ENCODE measurements around the gene ADGRL3.
"Not testable (repeated sequence)": the region's sequence is repeated elsewhere in the genome, so short reads cannot be mapped to it uniquely, and the experiment has no call there.

ADGRL3 gene

DNA sequence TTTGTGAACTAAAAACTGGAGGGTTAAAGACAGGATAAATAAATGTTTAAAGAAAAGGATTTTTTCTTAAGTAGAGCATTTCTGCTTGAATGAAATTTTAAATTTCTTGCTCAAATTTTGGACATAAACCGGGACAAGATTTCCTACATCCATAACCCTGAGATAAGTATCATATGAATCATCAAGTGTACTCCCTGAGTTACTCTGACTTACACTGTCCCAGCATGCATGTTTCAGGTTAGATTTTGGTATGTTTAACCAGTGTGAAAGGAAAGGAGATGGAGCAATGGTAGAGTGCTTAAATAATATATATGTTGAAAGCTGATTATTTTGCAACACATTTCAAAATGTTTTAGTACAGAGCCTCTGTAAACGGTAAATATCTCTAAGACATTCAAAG, 175.2 kb downstream of the ADGRL3 start:
- Histone ChIP-seq H3K27ac (ENCODE audit: insufficient read depth, low read depth, low read length, poor library complexity, severe bottlenecking) (no peak overlapping the region), H3K27me3 (ENCODE audit: control insufficient read depth, insufficient read depth, low read length, poor library complexity, severe bottlenecking) (no peaks in the 10 kb centered on the region), H3K36me3 (ENCODE audit: control insufficient read depth, insufficient read depth, low read length) (no peaks in the 10 kb centered on the region), H3K4me1 (ENCODE audit: control insufficient read depth, insufficient read depth, low read length) (peaks cover 7% of the 10 kb centered on the region), H3K4me3 (ENCODE audit: insufficient read depth, low read depth, low read length) (no peak overlapping the region), H3K9me3 (ENCODE audit: control insufficient read depth, low read length) (no peaks in the 10 kb centered on the region)
- WGBS, 2 experiments, result 71 to 90% methylated on average over 1 to 2 of the region's 2 CpGs

DNA sequence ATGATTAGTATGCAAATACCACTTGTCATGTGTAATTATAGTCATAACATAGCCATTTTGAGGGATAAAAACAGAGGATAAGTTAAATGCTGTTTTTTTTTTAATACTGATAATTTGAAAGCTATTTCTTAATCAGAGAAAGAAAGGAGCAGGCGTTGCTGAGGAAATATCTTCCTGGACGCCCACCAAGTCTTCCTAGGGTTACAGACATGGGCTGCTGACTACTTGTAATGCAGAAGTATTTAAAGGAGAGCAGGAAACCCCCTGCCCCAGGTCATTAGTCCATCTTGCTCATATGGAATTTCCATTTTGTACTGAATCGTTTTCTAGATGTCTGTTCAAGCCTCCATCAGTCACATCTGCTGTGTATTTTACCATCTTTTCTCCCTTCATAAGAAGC, 176.2 kb downstream of the ADGRL3 start:
- Histone ChIP-seq H3K4me1 (ENCODE audit: control insufficient read depth, insufficient read depth, low read length) (peaks cover 7% of the 10 kb centered on the region), H3K9me3 (ENCODE audit: control insufficient read depth, low read length) (no peaks in the 10 kb centered on the region), H3K4me3 (ENCODE audit: insufficient read depth, low read depth, low read length) (no peak overlapping the region), H3K27me3 (ENCODE audit: control insufficient read depth, insufficient read depth, low read length, poor library complexity, severe bottlenecking) (no peaks in the 10 kb centered on the region), H3K36me3 (ENCODE audit: control insufficient read depth, insufficient read depth, low read length) (no peaks in the 10 kb centered on the region), H3K27ac (ENCODE audit: insufficient read depth, low read depth, low read length, poor library complexity, severe bottlenecking) (no peak overlapping the region)
- 89 to 95% methylated on average over 3 of the region's 3 CpGs for WGBS, 2 experiments

DNA sequence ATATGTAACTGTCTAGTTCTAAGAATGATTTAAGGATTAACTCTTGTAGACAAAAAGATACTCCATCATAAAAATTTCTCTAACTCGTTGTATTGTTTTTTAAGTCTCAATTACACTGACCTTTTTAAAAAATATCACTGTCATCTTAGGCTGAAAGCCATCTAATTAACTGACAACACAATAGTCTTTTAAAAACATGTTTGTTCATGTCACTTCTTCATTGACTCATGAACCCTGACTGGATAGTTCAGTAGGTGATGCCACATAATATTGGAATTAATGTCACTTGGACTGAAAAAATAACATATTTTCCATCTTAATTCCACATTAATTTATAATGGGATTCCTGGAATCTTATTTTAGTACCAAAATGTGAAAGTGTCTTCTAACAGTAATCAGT, 179.3 kb downstream of the ADGRL3 start:
- WGBS, 2 experiments, result 89 to 100% methylated on average over 1 of the region's 1 CpG
- Histone ChIP-seq H3K4me3 (ENCODE audit: insufficient read depth, low read depth, low read length) (no peak overlapping the region), H3K27ac (ENCODE audit: insufficient read depth, low read depth, low read length, poor library complexity, severe bottlenecking) (no peak overlapping the region), H3K9me3 (ENCODE audit: control insufficient read depth, low read length) (no peaks in the 10 kb centered on the region), H3K4me1 (ENCODE audit: control insufficient read depth, insufficient read depth, low read length) (peaks cover 5% of the 10 kb centered on the region), H3K36me3 (ENCODE audit: control insufficient read depth, insufficient read depth, low read length) (no peaks in the 10 kb centered on the region), H3K27me3 (ENCODE audit: control insufficient read depth, insufficient read depth, low read length, poor library complexity, severe bottlenecking) (no peaks in the 10 kb centered on the region)

DNA sequence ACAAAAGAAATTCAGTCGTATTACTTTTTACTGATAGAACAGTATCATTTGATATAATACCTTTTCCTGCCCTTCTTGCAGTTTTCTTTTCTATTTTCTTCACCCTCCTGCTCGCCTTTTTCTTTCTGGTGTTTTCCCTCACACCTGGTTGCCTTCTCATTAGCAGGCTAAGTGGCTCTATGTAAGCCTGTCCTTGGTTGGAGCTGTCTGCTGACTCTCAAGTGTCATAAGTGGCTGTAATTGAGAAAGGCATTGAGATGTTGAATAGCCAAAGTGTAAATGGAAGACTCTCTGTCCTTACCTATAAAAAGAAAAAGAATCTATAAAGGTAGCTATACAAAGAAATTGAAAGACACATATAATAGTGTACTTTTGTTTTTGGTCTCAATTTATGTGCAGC, 180.7 kb downstream of the ADGRL3 start:
- H3K9me3 ChIP-seq (ENCODE audit: control insufficient read depth, low read length), result no peaks in the 10 kb centered on the region
- no peak overlapping the region for H3K4me3 ChIP-seq (ENCODE audit: insufficient read depth, low read depth, low read length)
- H3K27me3 ChIP-seq (ENCODE audit: control insufficient read depth, insufficient read depth, low read length, poor library complexity, severe bottlenecking), result no peaks in the 10 kb centered on the region
- H3K36me3 ChIP-seq (ENCODE audit: control insufficient read depth, insufficient read depth, low read length), result no peaks in the 10 kb centered on the region
- no peaks in the 10 kb centered on the region for H3K4me1 ChIP-seq (ENCODE audit: control insufficient read depth, insufficient read depth, low read length)
- H3K27ac ChIP-seq (ENCODE audit: insufficient read depth, low read depth, low read length, poor library complexity, severe bottlenecking), result no peak overlapping the region
- WGBS, 2 experiments, result 75 to 88% methylated on average over 2 of the region's 2 CpGs

DNA sequence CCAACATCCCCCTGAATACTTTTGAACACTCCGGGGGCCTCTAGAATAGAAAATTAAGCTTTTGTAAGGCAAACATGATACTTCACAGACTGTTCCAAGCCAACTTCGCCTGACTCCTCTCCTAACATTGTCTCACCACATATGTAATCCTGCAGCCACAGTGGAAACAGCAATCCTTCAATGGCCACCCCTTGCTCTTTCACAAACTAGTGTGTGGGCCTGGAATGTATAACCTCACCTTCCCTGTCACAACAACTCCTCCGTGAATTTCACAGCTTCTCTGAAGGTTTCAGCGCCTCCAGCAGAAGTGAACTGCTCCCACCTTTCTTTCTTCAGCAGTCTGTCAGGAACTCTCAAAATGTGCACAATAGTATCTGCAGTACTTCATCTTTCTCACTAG, 185.1 kb downstream of the ADGRL3 start:
- H3K27ac ChIP-seq (ENCODE audit: insufficient read depth, low read depth, low read length, poor library complexity, severe bottlenecking), result no peak overlapping the region
- no peaks in the 10 kb centered on the region for H3K4me1 ChIP-seq (ENCODE audit: control insufficient read depth, insufficient read depth, low read length)
- H3K27me3 ChIP-seq (ENCODE audit: control insufficient read depth, insufficient read depth, low read length, poor library complexity, severe bottlenecking), result no peaks in the 10 kb centered on the region
- no peaks in the 10 kb centered on the region for H3K36me3 ChIP-seq (ENCODE audit: control insufficient read depth, insufficient read depth, low read length)
- WGBS, 2 experiments, result 74 to 79% methylated on average over 4 of the region's 4 CpGs
- no peaks in the 10 kb centered on the region for H3K9me3 ChIP-seq (ENCODE audit: control insufficient read depth, low read length)
- H3K4me3 ChIP-seq (ENCODE audit: insufficient read depth, low read depth, low read length), result no peak overlapping the region

DNA sequence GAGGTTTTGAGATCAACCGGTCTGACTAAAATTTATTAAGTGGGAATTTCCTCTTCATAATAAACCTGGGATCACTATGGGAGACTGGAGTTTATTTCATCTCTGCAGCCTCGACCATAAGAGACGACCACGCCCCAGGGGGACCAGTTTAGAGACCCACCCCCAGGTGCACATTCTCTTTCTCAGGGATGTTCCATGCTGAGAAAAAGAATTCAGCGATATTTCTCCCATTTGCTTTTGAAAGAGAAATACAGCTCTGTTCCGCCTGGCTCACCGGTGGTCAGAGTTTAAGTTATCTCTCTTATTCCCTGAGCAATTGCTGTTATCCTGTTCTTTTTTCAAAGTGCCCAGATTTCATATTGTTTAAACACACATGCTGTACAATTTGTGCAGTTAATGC, 187.2 kb downstream of the ADGRL3 start:
- H3K4me1 ChIP-seq (ENCODE audit: control insufficient read depth, insufficient read depth, low read length); H3K4me3 ChIP-seq (ENCODE audit: insufficient read depth, low read depth, low read length); H3K27me3 ChIP-seq (ENCODE audit: control insufficient read depth, insufficient read depth, low read length, poor library complexity, severe bottlenecking); H3K27ac ChIP-seq (ENCODE audit: insufficient read depth, low read depth, low read length, poor library complexity, severe bottlenecking); H3K9me3 ChIP-seq (ENCODE audit: control insufficient read depth, low read length); H3K36me3 ChIP-seq (ENCODE audit: control insufficient read depth, insufficient read depth, low read length): not testable (repeated sequence)
- WGBS, 2 experiments, result 46 to 48% methylated on average over 7 of the region's 7 CpGs

DNA sequence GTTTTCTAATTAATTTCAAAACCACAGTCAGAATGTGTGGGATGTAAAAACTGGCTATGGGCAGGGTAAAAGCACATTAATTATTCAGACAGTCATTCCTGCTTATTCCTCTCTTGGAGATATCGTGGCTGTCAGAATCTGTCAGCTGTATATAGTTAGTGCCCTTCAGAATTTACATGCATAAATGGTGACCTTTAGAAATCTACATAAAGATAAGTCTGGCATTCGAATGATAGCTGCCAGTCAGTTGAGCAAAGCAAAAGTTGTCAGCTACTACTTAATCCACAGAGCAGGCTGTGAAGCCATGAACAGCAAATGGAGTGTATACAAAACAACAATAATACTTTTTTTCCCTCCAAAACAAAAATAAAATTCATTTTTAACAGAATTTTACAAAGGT, 189.5 kb downstream of the ADGRL3 start:
- H3K27me3 ChIP-seq (ENCODE audit: control insufficient read depth, insufficient read depth, low read length, poor library complexity, severe bottlenecking), result no peaks in the 10 kb centered on the region
- H3K4me3 ChIP-seq (ENCODE audit: insufficient read depth, low read depth, low read length), result no peak overlapping the region
- WGBS, 2 experiments, result 79 to 93% methylated on average over 2 of the region's 2 CpGs
- no peaks in the 10 kb centered on the region for H3K36me3 ChIP-seq (ENCODE audit: control insufficient read depth, insufficient read depth, low read length)
- no peaks in the 10 kb centered on the region for H3K4me1 ChIP-seq (ENCODE audit: control insufficient read depth, insufficient read depth, low read length)
- H3K9me3 ChIP-seq (ENCODE audit: control insufficient read depth, low read length), result no peaks in the 10 kb centered on the region
- no peak overlapping the region for H3K27ac ChIP-seq (ENCODE audit: insufficient read depth, low read depth, low read length, poor library complexity, severe bottlenecking)

DNA sequence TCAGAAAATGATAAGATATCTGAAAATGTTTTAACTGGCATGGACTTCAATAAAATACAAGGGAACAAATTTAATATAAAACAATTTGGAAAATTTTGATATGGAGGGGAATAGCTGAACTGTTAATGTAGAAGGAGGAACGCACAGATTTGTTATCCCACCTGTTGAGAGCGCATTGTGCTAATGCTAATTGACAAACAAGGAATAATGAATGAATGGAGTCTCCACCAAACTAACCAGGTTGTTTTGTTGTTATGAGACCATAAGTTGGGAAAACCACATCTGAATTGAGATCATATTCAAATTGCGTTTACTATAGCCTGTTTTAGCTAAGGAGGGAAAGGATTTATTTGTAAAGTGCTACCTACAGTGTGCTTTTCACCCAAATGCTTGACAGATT, 195.6 kb downstream of the ADGRL3 start:
- Histone ChIP-seq H3K27me3 (ENCODE audit: control insufficient read depth, insufficient read depth, low read length, poor library complexity, severe bottlenecking) (no peaks in the 10 kb centered on the region), H3K4me3 (ENCODE audit: insufficient read depth, low read depth, low read length) (no peak overlapping the region), H3K36me3 (ENCODE audit: control insufficient read depth, insufficient read depth, low read length) (no peaks in the 10 kb centered on the region), H3K4me1 (ENCODE audit: control insufficient read depth, insufficient read depth, low read length) (peaks cover 6% of the 10 kb centered on the region), H3K27ac (ENCODE audit: insufficient read depth, low read depth, low read length, poor library complexity, severe bottlenecking) (no peak overlapping the region), H3K9me3 (ENCODE audit: control insufficient read depth, low read length) (no peaks in the 10 kb centered on the region)
- 34 to 41% methylated on average over 2 to 3 of the region's 3 CpGs for WGBS, 2 experiments

DNA sequence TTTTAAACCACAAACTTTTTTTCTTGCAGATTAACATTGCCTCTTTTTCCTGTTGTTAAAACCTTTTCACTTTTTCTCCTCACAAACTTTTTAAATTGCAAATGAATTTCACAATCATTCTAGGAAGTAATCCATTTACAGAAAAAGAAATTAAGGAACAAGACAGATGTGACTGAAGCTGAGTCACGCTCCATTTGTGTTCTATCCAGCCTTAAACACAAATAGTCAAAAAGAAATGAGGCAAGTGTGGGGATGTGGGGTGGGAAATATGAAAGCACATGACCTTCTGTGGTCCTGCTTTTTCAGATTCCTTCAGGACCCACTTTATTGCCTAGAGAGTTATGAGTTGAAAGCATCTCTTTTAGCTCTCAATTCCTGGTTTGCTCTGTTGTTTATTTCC, 197.0 kb downstream of the ADGRL3 start:
- H3K27ac ChIP-seq (ENCODE audit: insufficient read depth, low read depth, low read length, poor library complexity, severe bottlenecking), result no peak overlapping the region
- H3K4me3 ChIP-seq (ENCODE audit: insufficient read depth, low read depth, low read length), result no peak overlapping the region
- WGBS, 2 experiments, result 64 to 89% methylated on average over 1 of the region's 1 CpG
- no peaks in the 10 kb centered on the region for H3K9me3 ChIP-seq (ENCODE audit: control insufficient read depth, low read length)
- H3K27me3 ChIP-seq (ENCODE audit: control insufficient read depth, insufficient read depth, low read length, poor library complexity, severe bottlenecking), result no peaks in the 10 kb centered on the region
- H3K36me3 ChIP-seq (ENCODE audit: control insufficient read depth, insufficient read depth, low read length), result no peaks in the 10 kb centered on the region
- H3K4me1 ChIP-seq (ENCODE audit: control insufficient read depth, insufficient read depth, low read length), result peaks cover 6% of the 10 kb centered on the region

DNA sequence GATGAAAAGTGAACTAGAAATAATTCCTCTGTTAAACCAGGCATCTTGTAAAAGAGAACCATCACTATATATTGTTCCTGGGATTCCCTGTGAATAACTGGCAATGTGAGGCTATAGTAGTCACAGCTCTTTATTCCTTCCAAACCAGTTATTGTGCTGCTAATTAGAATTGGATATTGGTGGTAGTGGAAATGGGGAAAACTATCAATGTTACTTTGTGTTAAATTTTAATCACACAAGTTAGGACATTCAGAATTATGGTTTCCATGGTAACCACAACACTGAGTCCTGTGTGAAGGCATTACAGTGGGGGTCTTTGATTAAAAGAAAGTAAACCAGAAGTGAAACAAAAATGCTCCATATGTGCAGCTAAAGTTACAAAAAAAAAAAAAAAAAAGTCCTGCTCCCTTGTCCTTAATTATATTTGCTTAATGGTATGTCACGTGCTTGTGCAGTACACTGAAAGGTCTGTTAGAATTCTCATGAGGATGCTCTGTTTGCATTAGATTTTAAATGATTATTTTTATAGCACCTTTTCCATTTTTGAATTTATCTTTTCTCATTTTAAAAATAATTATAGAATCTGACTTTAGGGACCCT, 200.4 kb downstream of the ADGRL3 start:
- Histone ChIP-seq H3K4me3 (ENCODE audit: insufficient read depth, low read depth, low read length) (no peak overlapping the region), H3K27me3 (ENCODE audit: control insufficient read depth, insufficient read depth, low read length, poor library complexity, severe bottlenecking) (no peaks in the 10 kb centered on the region), H3K27ac (ENCODE audit: insufficient read depth, low read depth, low read length, poor library complexity, severe bottlenecking) (no peak overlapping the region), H3K4me1 (ENCODE audit: control insufficient read depth, insufficient read depth, low read length) (peaks cover 6% of the 10 kb centered on the region), H3K36me3 (ENCODE audit: control insufficient read depth, insufficient read depth, low read length) (no peaks in the 10 kb centered on the region), H3K9me3 (ENCODE audit: control insufficient read depth, low read length) (no peaks in the 10 kb centered on the region)
- WGBS, 2 experiments, result 80% methylated on average over 1 of the region's 1 CpG; no CpG with 5 or more reads in 1 of the 2 experiments

DNA sequence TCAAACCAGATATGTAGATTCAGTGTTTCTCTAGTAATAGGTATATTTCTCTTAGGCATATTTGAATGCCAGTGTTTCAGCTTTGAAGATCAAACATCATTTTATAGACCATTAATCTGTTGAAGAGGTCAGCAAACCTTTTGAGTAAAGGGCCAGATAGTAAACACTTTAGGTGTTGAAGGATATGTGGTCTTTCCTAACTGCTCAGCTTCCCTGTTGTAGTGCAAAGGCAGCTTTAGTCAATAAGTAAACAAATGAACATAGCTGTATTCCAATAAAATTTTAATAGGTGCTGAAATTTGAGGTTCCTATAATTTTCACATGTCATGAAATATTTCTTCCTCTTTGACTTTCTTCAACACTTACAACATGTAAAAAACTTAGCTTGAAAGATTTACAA, 201.6 kb downstream of the ADGRL3 start:
- H3K4me1 ChIP-seq (ENCODE audit: control insufficient read depth, insufficient read depth, low read length), result peaks cover 6% of the 10 kb centered on the region
- H3K4me3 ChIP-seq (ENCODE audit: insufficient read depth, low read depth, low read length), result no peak overlapping the region
- no peaks in the 10 kb centered on the region for H3K27me3 ChIP-seq (ENCODE audit: control insufficient read depth, insufficient read depth, low read length, poor library complexity, severe bottlenecking)
- H3K27ac ChIP-seq (ENCODE audit: insufficient read depth, low read depth, low read length, poor library complexity, severe bottlenecking), result no peak overlapping the region
- no peaks in the 10 kb centered on the region for H3K9me3 ChIP-seq (ENCODE audit: control insufficient read depth, low read length)
- no peaks in the 10 kb centered on the region for H3K36me3 ChIP-seq (ENCODE audit: control insufficient read depth, insufficient read depth, low read length)
